Ishikawa (cell line): ENCODE results near the gene FBXO41.

Experiments
- CEBPB ChIP-seq: IDR thresholded peaks from 2 replicates; pipeline ENCODE4 v1.6.1; 2012
- EGR1 ChIP-seq: IDR thresholded peaks from 2 replicates; pipeline ENCODE4 v1.6.1; 2012
- EP300 ChIP-seq: IDR thresholded peaks from 2 replicates; pipeline ENCODE4 v1.6.1; 2012; ENCODE audit warnings: borderline replicate concordance
- RAD21 ChIP-seq: IDR thresholded peaks from 2 replicates; pipeline ENCODE4 v1.6.1; 2012; ENCODE audit warnings: low read depth
- TAF1 ChIP-seq: IDR thresholded peaks from 2 replicates; pipeline ENCODE4 v1.6.1; 2012; ENCODE audit warnings: low read depth, mild to moderate bottlenecking
- TCF12 ChIP-seq: IDR thresholded peaks from 2 replicates; pipeline ENCODE4 v1.6.1; 2012; ENCODE audit warnings: low read depth
- YY1 ChIP-seq: IDR thresholded peaks from 2 replicates; pipeline ENCODE4 v1.6.1; 2012; ENCODE audit warnings: low read depth
- ZBTB7A ChIP-seq: IDR thresholded peaks from 2 replicates; pipeline ENCODE4 v1.6.1; 2012; ENCODE audit warnings: low read depth
- TF ChIP-seq, protein P1 (sequence below): IDR thresholded peaks from 2 replicates; pipeline ENCODE4 v1.6.1; 2012; ENCODE audit warnings: low read depth, mild to moderate bottlenecking
- TF ChIP-seq, protein P2 (sequence below): IDR thresholded peaks from 2 replicates; pipeline ENCODE4 v1.6.1; 2012
- TF ChIP-seq, protein P3 (sequence below): IDR thresholded peaks from 2 replicates; pipeline ENCODE4 v1.6.1; 2012

DNA sequence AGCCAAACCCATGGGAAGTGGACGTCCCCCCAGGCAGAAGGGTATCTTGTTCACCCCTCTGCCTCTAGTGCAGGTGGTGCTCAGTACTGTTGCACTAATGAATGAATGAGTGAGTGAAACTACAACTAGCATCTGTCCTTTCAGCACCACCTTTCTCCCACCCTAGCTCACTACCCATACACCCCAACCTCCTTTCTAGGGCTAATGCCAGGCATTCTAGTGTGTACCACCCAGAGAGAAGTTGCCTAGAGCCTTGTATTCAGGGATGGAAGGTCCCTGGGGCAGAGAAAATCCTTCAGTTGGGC lies 27.7 kb downstream of the FBXO41 start:
- TF ChIP-seq ZBTB7A (no peak), YY1 (no peak), TAF1 (no peak), EP300 (no peak), CEBPB (no peak), TCF12 (no peak), EGR1 (no peak), RAD21 (no peak)
- TF ChIP-seq, protein P1, sequence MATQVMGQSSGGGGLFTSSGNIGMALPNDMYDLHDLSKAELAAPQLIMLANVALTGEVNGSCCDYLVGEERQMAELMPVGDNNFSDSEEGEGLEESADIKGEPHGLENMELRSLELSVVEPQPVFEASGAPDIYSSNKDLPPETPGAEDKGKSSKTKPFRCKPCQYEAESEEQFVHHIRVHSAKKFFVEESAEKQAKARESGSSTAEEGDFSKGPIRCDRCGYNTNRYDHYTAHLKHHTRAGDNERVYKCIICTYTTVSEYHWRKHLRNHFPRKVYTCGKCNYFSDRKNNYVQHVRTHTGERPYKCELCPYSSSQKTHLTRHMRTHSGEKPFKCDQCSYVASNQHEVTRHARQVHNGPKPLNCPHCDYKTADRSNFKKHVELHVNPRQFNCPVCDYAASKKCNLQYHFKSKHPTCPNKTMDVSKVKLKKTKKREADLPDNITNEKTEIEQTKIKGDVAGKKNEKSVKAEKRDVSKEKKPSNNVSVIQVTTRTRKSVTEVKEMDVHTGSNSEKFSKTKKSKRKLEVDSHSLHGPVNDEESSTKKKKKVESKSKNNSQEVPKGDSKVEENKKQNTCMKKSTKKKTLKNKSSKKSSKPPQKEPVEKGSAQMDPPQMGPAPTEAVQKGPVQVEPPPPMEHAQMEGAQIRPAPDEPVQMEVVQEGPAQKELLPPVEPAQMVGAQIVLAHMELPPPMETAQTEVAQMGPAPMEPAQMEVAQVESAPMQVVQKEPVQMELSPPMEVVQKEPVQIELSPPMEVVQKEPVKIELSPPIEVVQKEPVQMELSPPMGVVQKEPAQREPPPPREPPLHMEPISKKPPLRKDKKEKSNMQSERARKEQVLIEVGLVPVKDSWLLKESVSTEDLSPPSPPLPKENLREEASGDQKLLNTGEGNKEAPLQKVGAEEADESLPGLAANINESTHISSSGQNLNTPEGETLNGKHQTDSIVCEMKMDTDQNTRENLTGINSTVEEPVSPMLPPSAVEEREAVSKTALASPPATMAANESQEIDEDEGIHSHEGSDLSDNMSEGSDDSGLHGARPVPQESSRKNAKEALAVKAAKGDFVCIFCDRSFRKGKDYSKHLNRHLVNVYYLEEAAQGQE, result no peak
- TF ChIP-seq, protein P2, sequence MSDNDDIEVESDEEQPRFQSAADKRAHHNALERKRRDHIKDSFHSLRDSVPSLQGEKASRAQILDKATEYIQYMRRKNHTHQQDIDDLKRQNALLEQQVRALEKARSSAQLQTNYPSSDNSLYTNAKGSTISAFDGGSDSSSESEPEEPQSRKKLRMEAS, result no peak
- TF ChIP-seq, protein P3, sequence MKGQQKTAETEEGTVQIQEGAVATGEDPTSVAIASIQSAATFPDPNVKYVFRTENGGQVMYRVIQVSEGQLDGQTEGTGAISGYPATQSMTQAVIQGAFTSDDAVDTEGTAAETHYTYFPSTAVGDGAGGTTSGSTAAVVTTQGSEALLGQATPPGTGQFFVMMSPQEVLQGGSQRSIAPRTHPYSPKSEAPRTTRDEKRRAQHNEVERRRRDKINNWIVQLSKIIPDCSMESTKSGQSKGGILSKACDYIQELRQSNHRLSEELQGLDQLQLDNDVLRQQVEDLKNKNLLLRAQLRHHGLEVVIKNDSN, result no peak
